ENCODE data around the gene SRRM2.

GRCh38 chr16:2720064-2720457 is 32.4 kb upstream of the SRRM2 start, which contains the start of gene PRSS27:
- TF ChIP-seq CTCF (IDR thresholded peaks at IDR 0.05) (no peak), POLR2A (IDR thresholded peaks at IDR 0.05) (no peak)
